Kasumi-1 (cell line): ENCODE results near the gene KLHDC2.
A peak's percentile ranks its signal among the peaks of the same experiment; 100 is the strongest.
"Not testable (repeated sequence)": the region's sequence is repeated elsewhere in the genome, so short reads cannot be mapped to it uniquely, and the experiment has no call there.

Source experiments
- DNase-seq, 2 experiments: peaks; one replicate each; lab custom pipeline; 2025; lab: John Stamatoyannopoulos, UW

The KLHDC2 gene

GRCh38 chr14:49767571-49768300, at the start of gene KLHDC2:
Gene KLHDC2, plus strand, starts transcription at chr14:49768153. Its CDS starts 316 bp downstream, at chr14:49768469.
- peak; percentile 68 to 75 for DNase-seq

- no peak for DNase-seq
These were observed 47.2 kb upstream of the KLHDC2 start for GRCh38 chr14:49720744-49721143.

- not testable (repeated sequence) for DNase-seq
These were observed 46.1 kb upstream of the KLHDC2 start for GRCh38 chr14:49721733-49722435.

GRCh38 chr14:49727171-49727570, 40.8 kb upstream of the KLHDC2 start:
- no peak for DNase-seq

GRCh38 chr14:49732896-49733295, 35.1 kb upstream of the KLHDC2 start:
- no peak for DNase-seq

GRCh38 chr14:49733836-49734235, 34.1 kb upstream of the KLHDC2 start:
- DNase-seq, result no peak

- DNase-seq, result not testable (repeated sequence)
These were observed 32.3 kb upstream of the KLHDC2 start for GRCh38 chr14:49735669-49736068.

GRCh38 chr14:49745191-49745590, 22.8 kb upstream of the KLHDC2 start:
- no peak for DNase-seq

GRCh38 chr14:49746476-49746875, 21.5 kb upstream of the KLHDC2 start:
- not testable (repeated sequence) for DNase-seq

- no peak for DNase-seq
These were observed 13.3 kb upstream of the KLHDC2 start for GRCh38 chr14:49754570-49755097.

GRCh38 chr14:49755378-49755777, 12.6 kb upstream of the KLHDC2 start:
- no peak for DNase-seq

- DNase-seq, result no peak
These were observed 6.0 kb upstream of the KLHDC2 start for GRCh38 chr14:49761839-49762551.

GRCh38 chr14:49766839-49767238, 1.1 kb upstream of the KLHDC2 start:
- DNase-seq, result no peak

GRCh38 chr14:49767270-49767570, 733 bp upstream of the KLHDC2 start:
- DNase-seq, result no peak

- peak; percentile 23 to 41 for DNase-seq
These were observed 558 bp downstream of the KLHDC2 start for GRCh38 chr14:49768301-49769121.

GRCh38 chr14:49769171-49769570, 1.2 kb downstream of the KLHDC2 start:
- peak in 1 of 2 experiments; percentile 26 for DNase-seq

- DNase-seq, result no peak
These were observed 1.7 kb downstream of the KLHDC2 start for GRCh38 chr14:49769581-49770211.

- no peak for DNase-seq
These were observed 2.4 kb downstream of the KLHDC2 start for GRCh38 chr14:49770212-49770817.

- DNase-seq, result not testable (repeated sequence)
These were observed 3.7 kb downstream of the KLHDC2 start for GRCh38 chr14:49771691-49772090.

GRCh38 chr14:49774106-49774505, 6.2 kb downstream of the KLHDC2 start:
- DNase-seq, result no peak

GRCh38 chr14:49778421-49778820, 10.5 kb downstream of the KLHDC2 start:
- no peak for DNase-seq
